ENCODE results near the gene PRKAG2.

PRKAG2 gene

DNA sequence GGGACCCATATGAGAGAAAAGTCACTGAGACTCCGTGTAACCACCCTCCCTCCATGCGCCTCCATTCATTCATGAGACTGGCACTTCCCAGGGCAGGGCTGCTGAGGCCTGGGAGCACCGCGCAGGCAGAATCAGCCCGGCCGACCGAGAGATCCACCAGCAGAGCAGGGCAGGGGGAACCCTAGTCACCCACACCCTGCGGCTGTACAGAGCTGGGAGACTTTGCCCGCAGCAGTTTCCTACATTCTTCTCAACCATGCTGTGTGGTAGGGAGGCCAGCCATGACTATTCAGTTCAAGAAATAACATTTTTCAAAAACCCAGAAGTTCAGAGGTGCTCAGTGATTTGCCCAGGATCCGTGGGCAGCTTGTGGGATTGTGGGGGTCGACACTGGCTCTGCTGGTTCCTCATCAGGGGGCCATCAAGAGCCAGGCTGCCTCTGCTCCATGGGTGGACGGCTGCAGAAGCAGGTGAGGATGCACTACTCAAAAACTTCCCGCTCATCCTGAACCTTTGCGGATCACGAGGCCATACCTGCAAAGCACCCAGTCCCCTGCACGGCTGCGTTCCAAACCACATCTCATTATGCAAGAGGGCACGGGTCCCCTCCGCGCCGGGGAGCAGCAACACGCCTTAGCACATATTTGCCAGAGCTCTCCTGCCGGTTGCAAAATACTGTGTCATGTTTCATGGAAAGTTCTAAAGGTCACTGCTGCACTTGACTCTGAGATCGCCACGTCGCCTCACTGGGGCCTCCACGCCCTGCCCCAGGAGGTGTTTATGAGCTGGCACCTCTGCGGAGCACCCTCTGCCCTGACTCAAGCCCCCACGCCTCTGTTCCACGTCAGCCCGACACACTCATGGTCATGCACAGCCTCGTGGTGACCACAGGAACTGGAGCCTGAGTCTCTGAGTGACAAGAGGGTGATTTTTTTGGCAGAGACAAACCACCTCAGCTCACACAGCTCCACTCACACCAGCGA lies 132.0 kb downstream of the PRKAG2 start:
- no peak for DNase-seq (ENCODE audit: low read depth)

DNA sequence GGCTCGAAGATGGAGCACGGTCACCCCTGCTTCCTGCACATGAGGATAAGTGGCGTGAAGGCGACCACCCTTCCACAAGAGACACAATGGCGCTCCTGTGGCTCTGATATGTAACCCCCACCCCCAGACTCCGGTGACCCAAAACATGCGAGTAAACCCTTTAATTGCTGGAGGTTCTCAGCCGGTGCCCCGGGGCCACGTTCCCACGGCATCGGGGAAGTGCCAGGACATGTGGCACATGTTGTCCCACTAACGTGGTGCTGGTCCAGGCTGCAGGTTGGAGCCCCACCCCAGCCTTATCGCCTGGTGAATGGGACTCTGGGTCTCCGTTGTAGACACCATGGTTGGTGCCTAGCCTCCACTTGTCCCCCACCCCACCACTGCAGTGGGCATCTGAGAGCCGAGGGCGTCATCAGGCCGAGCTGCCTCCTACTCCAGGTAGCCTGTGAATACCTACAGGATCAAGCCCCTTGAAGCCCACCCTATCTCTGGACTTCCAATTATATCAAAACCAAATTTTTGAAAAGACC lies 132.8 kb downstream of the PRKAG2 start:
- DNase-seq (ENCODE audit: low read depth), result no peak

DNA sequence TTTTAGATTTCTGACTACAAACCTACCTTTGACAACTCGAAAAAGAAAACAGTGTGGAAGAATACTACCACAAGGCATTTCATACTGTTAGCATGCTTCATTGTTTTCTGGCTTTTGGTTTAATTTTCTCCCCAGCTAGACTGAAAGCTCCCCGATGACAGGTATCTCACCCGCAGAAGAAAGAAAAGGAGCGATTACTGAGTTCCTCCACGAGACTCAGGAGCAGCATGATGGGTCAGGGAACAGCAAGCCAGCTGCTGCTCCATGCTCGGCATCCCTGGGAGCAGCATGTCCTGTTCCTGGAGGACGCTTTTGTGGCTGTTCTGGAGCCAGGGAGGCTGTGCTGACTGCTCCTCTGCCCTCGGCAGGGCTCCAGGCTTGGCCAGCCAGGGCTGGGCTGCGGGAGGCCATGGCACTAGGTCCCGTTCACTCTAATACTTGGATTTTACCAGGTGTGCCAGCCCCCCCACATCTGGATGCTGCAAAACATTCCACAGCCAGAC lies 133.4 kb downstream of the PRKAG2 start:
- DNase-seq (ENCODE audit: low read depth), result no peak

DNA sequence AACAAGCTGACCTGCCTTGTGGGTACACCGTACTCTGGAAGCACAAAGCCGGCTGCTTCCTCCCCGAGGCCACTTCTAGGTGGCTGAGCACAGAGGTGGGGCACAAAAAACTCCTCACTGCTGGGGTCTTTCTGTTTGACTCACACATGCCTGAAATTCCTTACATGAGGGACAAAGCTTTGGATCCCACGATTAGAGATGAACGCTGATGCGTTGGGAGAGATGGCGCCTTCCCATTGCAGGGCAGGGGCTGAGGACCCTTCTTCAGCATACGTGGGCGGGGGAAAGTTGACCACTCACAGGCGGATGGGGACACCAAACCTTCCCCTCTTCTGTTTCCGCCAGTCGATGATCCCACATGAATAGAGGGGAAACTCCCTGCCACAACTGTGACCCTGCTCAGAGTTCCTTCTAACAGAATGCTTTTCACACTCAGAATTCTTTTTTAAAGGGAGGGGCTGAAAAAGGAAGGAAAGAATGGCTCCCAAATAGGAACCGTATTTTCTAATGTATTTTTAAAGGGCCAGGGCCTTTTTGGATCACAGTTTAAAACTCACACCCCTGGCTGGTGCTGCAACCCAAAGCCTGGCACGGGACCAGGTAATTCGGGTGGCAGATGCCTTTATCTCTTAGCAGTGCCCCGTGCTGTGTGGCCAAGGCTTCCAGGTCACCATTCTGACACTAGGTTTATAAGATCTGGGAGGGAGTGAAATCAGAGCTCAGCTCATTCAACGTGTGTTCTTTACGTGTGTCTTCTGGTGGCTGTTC lies 134.0 kb downstream of the PRKAG2 start:
- DNase-seq (ENCODE audit: low read depth), result no peak

DNA sequence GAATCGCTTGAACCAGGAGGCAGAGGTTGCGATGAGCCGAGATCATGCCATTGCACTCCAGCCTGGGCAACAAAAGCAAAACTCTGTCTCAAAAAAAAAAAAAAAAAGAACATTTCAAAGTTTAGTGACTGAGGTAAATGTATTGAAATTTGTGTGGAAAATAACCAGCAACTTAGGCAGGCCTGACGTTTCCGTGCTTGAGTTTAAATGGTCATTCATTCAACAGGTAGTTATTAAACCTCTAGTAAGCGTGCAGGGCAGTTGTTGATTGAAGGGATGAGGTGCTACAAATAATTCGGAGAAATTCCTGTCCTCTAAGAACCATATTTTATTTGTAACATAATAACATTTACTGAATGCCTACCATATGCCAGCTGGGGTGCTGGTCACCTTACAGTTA lies 135.3 kb downstream of the PRKAG2 start:
- no peak for DNase-seq (ENCODE audit: low read depth)

DNA sequence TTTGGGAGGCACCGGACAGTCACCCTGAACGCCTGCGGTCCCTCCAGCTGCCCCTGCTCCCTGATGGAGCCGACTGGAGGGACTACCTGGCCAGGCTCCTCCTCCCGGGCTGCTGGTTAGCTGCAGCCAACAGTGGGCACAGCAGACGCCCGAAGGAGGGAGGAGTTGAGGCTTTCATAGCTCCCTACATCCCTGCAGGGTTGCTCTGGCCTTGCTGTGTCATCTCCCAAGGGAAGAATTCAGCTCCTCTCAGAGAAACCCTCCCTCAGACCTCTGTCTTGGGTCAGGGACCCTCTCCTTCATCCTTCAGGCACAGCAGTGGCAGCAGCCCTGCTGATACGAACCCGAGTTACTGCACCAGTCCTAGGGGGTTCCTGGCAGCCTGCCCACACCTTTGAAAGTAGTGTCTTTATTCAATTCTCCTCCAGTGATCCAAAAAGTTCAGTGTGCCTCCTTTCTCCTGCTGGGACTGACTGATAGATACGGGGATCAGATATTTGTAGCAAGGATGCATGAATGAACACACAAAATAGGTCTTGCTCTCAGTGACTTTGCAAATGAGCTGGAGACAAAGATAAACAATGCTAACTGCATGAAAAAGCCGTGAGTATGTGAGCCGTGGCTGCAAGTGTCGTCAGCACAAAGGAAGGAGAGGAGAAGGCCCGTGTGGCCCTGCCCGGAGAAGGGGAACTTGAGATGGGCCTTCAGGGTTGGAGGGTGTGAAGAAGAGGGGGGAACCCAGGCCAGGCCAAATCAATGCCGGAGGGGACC lies 136.6 kb downstream of the PRKAG2 start:
- no peak for DNase-seq (ENCODE audit: low read depth)

DNA sequence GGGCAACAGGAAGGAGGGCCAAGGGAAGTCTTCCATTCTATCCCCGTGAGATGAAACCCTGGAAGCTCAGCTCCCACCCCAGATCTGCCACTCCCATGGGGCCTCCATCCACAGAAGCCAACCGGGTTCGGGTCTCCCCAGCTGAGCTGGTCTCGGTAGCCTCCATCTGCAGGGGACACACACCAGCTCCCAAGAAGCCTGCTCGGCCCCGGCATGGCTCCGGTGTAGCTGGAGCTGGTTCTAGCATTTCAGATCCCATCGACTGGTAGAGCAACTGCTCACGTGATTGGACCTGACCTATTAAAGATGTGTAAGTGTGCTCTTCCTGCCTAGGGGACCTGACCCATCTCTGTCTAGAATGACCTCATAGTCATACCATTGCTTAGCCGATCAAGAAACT lies 138.0 kb downstream of the PRKAG2 start:
- DNase-seq (ENCODE audit: low read depth), result no peak

DNA sequence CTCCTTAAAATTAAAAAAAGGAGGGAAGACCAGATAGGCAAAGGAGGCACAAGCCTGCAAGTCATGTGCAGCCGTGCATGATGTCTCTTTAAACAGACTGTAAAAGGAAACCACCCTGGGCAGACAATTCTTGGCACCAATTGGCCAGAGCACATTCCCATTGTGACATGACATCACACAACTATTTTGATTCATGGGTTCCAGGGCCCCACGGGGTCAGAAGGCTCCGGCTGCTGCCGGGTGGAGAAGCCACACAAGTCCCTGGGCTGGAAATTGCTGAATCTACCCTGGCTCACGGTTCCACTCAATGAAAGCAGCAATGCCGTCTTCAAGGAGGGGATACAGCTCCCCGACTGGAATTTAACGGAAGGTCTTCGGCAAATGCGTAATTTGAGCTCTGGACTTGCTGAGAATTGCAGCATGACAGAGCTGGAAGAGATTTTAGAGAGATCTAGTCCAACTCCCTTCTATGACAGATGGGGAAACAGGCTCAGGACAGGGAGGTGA lies 140.5 kb downstream of the PRKAG2 start:
- no peak for DNase-seq (ENCODE audit: low read depth)

DNA sequence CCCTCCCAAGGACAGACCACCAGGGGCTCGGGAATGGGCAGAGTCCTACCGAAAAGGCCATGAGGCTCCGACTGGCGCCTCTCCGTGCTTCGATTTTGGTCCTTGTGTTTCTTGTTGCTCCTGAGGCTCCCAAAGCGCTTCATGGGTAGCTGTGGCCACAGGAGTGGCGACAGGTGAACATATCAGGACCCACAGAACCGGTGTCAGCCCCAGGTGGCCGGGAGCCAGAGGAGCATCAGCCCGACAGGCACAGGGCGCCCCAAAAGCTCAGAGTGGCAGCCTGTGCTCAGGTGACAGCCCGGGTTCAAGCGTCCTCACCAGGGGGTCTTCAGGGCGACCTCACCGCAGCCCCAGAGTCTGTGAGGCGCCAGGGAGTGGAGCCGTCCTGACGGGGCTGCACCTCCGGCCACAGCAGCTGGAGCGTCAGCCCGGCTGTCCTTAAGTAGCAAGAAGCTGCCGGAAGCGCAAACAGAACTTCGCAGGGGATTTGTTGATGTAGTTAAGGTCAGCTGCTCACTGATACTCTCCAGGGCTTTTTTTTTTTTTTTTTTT lies 141.0 kb downstream of the PRKAG2 start:
- DNase-seq (ENCODE audit: low read depth), result no peak

DNA sequence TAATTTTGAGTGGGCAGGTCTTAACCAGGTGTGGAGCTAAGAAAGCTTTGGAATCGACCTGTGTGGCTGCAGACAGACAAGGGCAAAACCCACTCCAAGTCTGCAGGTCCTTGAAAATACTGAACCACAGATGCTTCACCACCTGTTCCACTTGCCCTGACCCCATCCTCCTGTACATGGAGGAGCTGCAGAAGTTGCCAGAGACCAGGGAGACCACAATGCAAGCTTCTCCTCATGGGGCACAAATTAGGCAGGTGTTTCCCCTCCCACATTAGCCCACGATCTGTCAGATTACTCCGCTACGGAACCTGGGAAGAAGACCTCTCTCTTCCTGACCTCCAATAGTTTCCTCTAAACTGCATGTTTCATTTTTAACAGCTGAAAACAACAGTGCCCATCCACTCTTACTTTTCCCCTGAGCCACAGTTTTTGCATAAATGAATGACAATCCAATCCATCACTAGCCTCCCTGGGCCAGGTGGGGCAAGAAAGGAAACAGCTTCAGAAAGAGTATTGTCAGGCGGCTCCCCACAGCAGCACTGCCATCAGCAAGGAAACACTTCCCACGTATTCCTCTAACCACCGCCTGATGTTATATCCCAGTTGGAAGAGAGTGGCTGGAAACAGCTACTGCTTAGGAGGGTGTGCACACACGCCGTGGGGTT lies 141.6 kb downstream of the PRKAG2 start:
- no peak for DNase-seq (ENCODE audit: low read depth)

DNA sequence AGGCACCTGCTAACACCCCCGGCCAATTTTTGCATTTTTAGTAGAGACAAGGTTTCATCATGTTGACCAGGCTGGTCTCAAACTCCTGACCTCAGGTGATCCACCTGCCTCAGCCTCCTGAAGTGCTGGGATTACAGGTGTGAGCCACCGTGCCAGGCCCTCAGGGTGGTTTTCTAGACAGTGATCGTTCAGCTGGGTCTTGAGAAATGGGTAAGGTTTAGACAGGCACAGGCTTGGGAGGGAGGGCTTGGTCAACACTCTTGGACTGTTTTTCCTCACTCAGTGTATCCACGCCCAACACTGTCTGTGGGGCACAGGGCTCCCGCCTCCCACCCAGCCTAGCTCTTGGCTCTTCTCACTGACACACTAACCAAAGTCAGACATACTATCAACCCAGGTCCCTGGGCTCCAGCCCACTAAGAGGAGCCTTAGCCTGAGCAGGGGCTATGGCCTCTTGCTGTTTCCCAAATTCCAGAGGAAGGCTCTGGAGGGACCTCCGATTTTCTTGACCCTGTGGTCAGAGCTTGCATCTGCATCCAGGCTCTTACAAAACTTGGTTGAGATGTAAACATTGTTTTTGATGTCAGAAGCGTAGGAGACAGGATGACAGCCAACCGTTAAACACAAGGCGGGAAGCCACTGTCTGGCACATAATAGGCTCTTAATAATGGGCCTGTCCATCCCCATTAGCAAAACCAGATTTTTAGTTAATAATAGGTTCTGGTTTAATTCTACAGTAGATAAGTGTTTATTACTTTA lies 143.9 kb downstream of the PRKAG2 start:
- no peak for DNase-seq (ENCODE audit: low read depth)

DNA sequence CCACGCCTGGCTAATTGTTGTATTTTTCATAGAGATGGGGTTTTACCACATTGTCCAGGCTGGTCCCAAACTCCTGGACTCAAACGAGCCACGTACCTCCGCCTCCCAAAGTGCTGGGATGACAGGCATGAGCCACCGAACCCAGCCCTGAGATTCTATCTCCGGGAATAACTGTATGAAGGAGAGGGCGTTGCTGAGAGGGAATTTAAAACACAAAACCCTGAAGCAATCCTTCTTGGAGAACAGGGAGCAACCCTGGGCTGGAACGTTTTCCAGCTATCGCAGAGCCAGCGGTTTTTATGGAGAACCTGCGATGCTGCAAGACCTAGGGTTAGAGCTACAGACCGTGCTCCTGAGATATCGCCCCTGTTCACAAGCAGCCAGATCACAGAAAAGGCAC lies 144.6 kb downstream of the PRKAG2 start:
- no peak for DNase-seq (ENCODE audit: low read depth)

DNA sequence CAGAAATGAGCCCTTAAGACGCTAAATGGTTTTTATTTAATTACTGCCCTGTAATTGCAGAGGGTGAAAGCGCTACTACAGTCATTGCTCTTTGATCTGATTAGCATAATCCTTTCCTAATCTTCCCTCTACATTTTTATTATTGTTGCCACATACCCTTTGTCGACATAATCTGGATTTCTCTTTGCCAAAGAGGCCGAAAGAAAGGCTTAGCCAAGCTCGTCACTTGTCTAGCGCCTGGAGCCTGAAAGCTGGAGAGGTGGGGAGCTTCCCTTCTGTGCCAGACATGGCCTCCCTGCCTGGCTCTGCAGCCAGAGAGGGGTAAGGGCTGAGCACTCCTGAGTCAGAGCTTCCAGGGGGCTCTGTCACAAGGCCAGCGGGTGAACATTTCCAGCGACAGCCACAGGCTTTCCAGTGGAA lies 145.9 kb downstream of the PRKAG2 start:
- no peak for DNase-seq (ENCODE audit: low read depth)

DNA sequence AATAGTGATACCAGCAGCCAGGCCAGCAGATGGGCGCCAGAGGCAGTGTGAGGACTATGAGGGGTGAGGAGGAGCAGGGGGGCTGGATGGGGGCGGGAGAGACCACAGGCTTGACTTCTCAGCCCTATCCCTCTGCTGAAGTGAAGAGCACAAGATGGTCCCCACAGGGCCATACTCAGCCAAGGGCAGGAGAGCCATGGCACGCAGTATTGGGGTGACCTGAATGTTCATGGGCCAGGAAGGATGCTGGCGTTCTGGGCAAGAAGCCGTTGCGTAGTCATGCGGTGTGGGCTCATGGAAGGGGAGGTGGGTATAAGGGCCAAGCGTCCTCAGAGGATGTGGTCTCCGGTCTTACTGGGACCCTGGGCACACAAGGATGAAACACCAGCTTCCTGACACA lies 146.3 kb downstream of the PRKAG2 start:
- no peak for DNase-seq (ENCODE audit: low read depth)

DNA sequence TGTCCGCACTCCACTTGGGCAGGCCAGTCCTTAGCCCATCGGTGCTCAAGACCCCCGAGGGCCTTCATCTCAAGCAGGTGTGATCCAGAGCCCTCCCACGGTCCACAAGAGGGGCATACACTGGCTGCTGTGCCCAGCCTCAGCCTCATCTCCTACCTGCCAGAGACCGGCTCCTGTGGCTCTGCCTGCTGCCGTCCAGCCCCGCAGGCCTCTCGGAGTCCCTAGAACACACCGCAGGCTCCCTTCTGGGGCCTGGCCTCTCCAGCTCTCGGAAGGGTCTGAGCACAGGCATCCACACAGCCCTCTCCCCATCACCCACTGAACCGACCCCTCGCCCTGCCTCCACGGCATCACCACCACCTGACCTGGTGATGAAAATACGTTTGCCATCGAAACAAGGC lies 147.4 kb downstream of the PRKAG2 start:
- DNase-seq (ENCODE audit: low read depth), result no peak

DNA sequence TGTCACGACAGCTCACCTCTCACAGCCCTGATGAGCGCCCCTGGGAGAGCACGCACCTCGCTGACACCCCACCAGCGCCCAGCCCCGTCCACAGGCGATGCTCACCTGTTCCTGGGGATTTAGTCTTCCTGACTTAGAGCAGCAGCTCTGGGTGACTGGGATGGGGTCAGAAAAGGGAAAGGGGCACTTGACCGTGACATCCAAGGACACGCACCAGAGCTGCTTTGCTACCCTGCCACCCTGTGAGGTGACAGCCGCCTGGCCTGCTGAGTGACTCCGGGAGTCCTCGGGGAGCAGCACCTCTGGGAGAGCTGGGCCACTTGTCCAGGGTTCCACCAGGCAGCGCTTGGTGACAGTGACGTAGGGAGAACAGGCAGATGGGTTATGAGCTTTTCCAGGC lies 148.2 kb downstream of the PRKAG2 start:
- DNase-seq (ENCODE audit: low read depth), result no peak

DNA sequence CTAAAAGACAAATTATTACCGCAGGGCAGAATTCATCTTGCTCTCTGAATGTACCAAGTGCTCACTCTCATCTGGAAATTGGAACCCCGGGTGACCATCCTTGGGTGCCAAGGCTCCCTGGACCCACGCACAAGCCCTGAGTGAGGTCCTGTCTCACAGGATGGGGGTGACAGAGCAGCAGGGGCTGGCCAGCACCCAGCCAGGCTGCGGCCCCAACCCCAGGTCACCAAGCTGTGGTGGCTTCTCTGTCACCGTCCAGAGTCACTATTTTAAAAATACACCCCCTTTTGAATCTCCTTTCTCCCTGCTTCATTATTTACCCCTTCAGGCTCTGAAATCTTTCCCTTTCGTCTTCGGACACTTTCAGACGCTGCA lies 148.6 kb downstream of the PRKAG2 start:
- no peak for DNase-seq (ENCODE audit: low read depth)

DNA sequence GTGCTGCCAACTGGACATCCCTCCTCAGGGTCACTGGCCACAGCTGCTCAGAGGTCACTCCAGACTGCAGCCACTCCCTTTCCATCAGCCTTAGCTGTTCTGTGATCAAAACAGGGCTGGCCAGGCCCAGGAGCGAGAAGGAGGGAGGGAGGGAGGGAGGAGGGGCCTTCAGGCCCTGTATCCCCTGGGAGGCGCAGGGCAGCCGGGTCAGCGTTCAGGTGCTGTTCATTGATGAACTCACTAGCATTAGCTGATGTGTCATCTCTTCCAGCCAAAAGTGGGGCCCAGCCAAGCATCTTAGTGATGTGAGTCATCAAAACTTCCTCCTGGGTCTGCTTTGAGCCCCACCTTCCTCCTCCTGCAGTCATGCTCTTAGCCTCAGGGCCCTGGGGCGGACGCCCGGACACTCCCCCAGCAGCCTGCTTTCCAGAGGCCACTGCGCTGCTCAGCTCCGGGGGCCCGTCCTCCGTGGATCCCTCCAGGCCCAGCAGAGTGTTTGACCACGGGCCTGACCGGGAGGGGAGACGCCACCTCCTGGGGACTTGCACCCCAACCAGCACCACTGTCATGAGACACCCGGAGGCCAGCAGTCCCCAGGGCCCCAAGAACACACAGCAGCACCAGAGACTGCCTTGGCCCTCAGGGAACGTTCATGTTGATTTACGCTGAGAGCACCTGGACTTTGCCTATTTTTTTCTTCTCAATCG lies 149.2 kb downstream of the PRKAG2 start:
- no peak for DNase-seq (ENCODE audit: low read depth)

Data from T-helper 22 cell (primary cell).